HEK293 (cell line): ENCODE results near the gene MAN1C1.
"Not testable (repeated sequence)": the region's sequence is repeated elsewhere in the genome, so short reads cannot be mapped to it uniquely, and the experiment has no call there.

ENCODE experiments used
- CTCF ChIP-seq: fragments of 450-650 bp; formaldehyde crosslinking; IDR thresholded peaks from 2 replicates; pipeline ENCODE4 v1.5.1; 2016; ENCODE audit warnings: missing biosample characterization, missing genetic modification characterization
- REST ChIP-seq: fragments of 450-650 bp; formaldehyde crosslinking; IDR thresholded peaks from 2 replicates; pipeline ENCODE4 v1.5.1; 2016; ENCODE audit warnings: missing biosample characterization, missing genetic modification characterization
- SCRT2 ChIP-seq: fragments of 450-650 bp; formaldehyde crosslinking; IDR thresholded peaks from 2 replicates; pipeline ENCODE4 v1.5.1; 2016; ENCODE audit warnings: missing biosample characterization, missing genetic modification characterization
- YY1 ChIP-seq: fragments of 450-650 bp; formaldehyde crosslinking; IDR thresholded peaks from 2 replicates; pipeline ENCODE4 v1.5.1; 2018; ENCODE audit warnings: missing biosample characterization, missing genetic modification characterization
- ZFP69B ChIP-seq: fragments of 450-650 bp; formaldehyde crosslinking; IDR thresholded peaks from 2 replicates; pipeline ENCODE4 v1.5.1; 2016; ENCODE audit warnings: missing biosample characterization, missing genetic modification characterization
- ZNF214 ChIP-seq: fragments of 450-650 bp; formaldehyde crosslinking; IDR thresholded peaks from 2 replicates; pipeline ENCODE4 v1.5.1; 2017; ENCODE audit warnings: missing biosample characterization, mild to moderate bottlenecking, missing genetic modification characterization, borderline replicate concordance
- ZNF704 ChIP-seq: fragments of 450-650 bp; formaldehyde crosslinking; IDR thresholded peaks from 2 replicates; pipeline ENCODE4 v1.5.1; 2016; ENCODE audit warnings: missing biosample characterization, missing genetic modification characterization

GRCh38 chr1:25699059-25699458 lies 82.5 kb downstream of the MAN1C1 start:
- not testable (repeated sequence) for TF ChIP-seq CTCF (tag by site-specific recombination); SCRT2 (tag by site-specific recombination); REST; YY1; ZNF214 (tag by site-specific recombination); ZNF704 (tag by site-specific recombination); ZFP69B (tag by site-specific recombination)
